Smooth muscle cell (in vitro differentiated cells): ENCODE measurements around the gene ASPSCR1. TPM values are rescaled to one million over a fixed set of nuclear protein-coding genes. Genes with fewer than 3 reads are reported as not detected.

ENCODE experiments used
- DNase-seq: peaks from one replicate; lab custom pipeline; 2025; ENCODE audit not compliant: unreplicated experiment; lab: John Stamatoyannopoulos, UW
- H2AFZ ChIP-seq: fragments of 200-600 bp; sonication (generic); 2 replicates; pipeline ENCODE4 v1.6.0; 2016; ENCODE audit warnings: antibody characterized with exemption, low read depth, mild to moderate bottlenecking
- H3F3A ChIP-seq: fragments of 200-600 bp; sonication (generic); 2 replicates; pipeline ENCODE4 v1.6.0; 2017; ENCODE audit warnings: antibody characterized with exemption, low read depth
- H3K27ac ChIP-seq: fragments of 200-600 bp; sonication (generic); 2 replicates; pipeline ENCODE4 v1.5.1; 2016; ENCODE audit warnings: low read depth, mild to moderate bottlenecking
- H3K27me3 ChIP-seq: fragments of 200-600 bp; sonication (generic); 2 replicates; pipeline ENCODE4 v1.6.1; 2016; ENCODE audit warnings: low read depth, mild to moderate bottlenecking
- H3K36me3 ChIP-seq: fragments of 200-600 bp; sonication (generic); 2 replicates; pipeline ENCODE4 v1.5.1; 2016; ENCODE audit warnings: low read depth
- H3K4me1 ChIP-seq: fragments of 200-600 bp; sonication (generic); 2 replicates; pipeline ENCODE4 v1.5.1; 2016; ENCODE audit warnings: low read depth
- H3K4me2 ChIP-seq: fragments of 200-600 bp; sonication (generic); 2 replicates; pipeline ENCODE4 v1.6.0; 2016; ENCODE audit warnings: mild to moderate bottlenecking
- H3K4me3 ChIP-seq: fragments of 200-600 bp; sonication (generic); 2 replicates; pipeline ENCODE4 v1.5.1; 2016; ENCODE audit warnings: mild to moderate bottlenecking
- H3K79me2 ChIP-seq: fragments of 200-600 bp; sonication (generic); 2 replicates; pipeline ENCODE4 v1.6.0; 2016; ENCODE audit warnings: low read depth, mild to moderate bottlenecking
- H3K9ac ChIP-seq: fragments of 200-600 bp; sonication (generic); 2 replicates; pipeline ENCODE4 v1.6.0; 2016; ENCODE audit warnings: low read depth
- H3K9me3 ChIP-seq: fragments of 200-600 bp; sonication (generic); replicated peaks from 2 replicates; pipeline ENCODE4 v1.5.1; 2016; ENCODE audit warnings: low read depth
- H4K20me1 ChIP-seq: fragments of 200-600 bp; sonication (generic); 2 replicates; pipeline ENCODE4 v1.6.0; 2016; ENCODE audit warnings: low read depth
- WGBS: methylation state at CpG from one replicate; pipeline ENCODE4 v1.1.7; 2016; ENCODE audit warnings: low lambda C conversion rate; 5-methylcytosine and 5-hydroxymethylcytosine counted together
- polyA plus RNA-seq: library from polyadenylated mRNA; unstranded; fragments of >200 nt; fragmentation: Nextera tagmentation; extraction: Ambion mirVana; gene quantifications from 2 replicates; pipeline ENCODE4 v1.2.1, GENCODE V29; 2016
- total RNA-seq: library from RNA; depleted of rRNA; stranded (reverse); fragments of >200 nt; gene quantifications from 2 replicates; pipeline ENCODE4 v1.2.3, GENCODE V29; 2014
- TF ChIP-seq, protein P1 (sequence below): fragments of 200-600 bp; sonication (generic); IDR thresholded peaks from 2 replicates; pipeline ENCODE4 v1.5.1; 2017; ENCODE audit warnings: borderline replicate concordance, mild to moderate bottlenecking, antibody characterized with exemption; ENCODE audit not compliant: insufficient read depth, poor library complexity, severe bottlenecking

ASPSCR1 gene
- total and polyA plus RNA-seq, 2 experiments from 2014 or later: 28.4 to 44.0 TPM

DNA sequence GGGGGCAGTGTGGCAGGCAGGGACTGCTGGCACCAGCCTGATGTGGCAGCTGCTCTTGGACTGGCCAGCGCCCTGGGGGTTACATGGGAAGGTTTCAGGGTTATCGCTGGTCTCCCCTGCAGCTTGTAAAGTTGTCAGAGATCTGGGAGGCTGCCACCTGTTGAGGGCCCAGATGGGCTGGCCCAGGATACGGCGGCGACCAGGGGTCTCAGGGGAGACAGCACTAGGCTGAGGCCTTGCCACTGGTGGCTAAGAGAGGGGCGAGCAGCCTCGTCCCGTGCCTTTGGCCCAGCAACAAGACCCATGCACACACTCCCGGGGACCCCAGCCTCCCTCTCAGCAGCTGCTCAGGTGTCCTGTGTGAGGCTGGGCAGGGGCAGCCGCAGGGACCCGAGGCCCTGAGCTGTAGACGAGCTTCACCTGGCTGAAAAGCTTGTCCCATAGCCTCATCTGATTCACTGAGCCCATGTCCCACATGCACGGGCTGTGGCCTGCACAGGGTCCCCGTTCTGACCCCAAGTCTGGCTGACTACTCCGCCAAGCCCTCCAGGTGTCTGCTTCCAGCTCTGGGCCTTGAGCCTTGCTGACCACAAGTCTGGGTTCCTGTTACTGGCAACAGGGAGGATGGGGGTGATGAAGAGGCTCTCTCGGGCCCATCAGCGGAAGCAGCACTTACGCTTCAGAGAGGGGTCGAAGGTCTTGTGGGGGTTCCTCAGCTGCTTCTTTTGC, 82.0 kb downstream of the ASPSCR1 start:
- 93% methylated on average over 19 of the region's 19 CpGs for WGBS

GRCh38 chr17:82060001-82060380, 82.6 kb downstream of the ASPSCR1 start:
- Histone ChIP-seq H3K79me2 (peaks cover 5% of the 10 kb centered on the region), H3F3A (no peaks in the 10 kb centered on the region), H3K36me3 (no peaks in the 10 kb centered on the region), H3K9ac (no peak overlapping the region), H3K4me3 (no peak overlapping the region), H2AFZ (no peak overlapping the region), H3K27me3 (no peaks in the 10 kb centered on the region), H3K9me3 (no peaks in the 10 kb centered on the region), H3K4me1 (peaks cover 5% of the 10 kb centered on the region), H3K27ac (no peak overlapping the region), H3K4me2 (no peak overlapping the region), H4K20me1 (no peaks in the 10 kb centered on the region)
- TF ChIP-seq, protein P1, sequence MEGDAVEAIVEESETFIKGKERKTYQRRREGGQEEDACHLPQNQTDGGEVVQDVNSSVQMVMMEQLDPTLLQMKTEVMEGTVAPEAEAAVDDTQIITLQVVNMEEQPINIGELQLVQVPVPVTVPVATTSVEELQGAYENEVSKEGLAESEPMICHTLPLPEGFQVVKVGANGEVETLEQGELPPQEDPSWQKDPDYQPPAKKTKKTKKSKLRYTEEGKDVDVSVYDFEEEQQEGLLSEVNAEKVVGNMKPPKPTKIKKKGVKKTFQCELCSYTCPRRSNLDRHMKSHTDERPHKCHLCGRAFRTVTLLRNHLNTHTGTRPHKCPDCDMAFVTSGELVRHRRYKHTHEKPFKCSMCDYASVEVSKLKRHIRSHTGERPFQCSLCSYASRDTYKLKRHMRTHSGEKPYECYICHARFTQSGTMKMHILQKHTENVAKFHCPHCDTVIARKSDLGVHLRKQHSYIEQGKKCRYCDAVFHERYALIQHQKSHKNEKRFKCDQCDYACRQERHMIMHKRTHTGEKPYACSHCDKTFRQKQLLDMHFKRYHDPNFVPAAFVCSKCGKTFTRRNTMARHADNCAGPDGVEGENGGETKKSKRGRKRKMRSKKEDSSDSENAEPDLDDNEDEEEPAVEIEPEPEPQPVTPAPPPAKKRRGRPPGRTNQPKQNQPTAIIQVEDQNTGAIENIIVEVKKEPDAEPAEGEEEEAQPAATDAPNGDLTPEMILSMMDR: no peak
- no peak for DNase-seq
- WGBS: 97% methylated on average over 16 of the region's 16 CpGs

More for the DNA sequence above, 82.0 kb downstream of the ASPSCR1 start:
- no peak overlapping the region for H2AFZ ChIP-seq
- no peak for DNase-seq
- no peak overlapping the region for H3K4me2 ChIP-seq
- H3K79me2 ChIP-seq: peaks cover 5% of the 10 kb centered on the region
- no peaks in the 10 kb centered on the region for H3F3A ChIP-seq
- H3K27ac ChIP-seq: no peak overlapping the region
- no peaks in the 10 kb centered on the region for H3K36me3 ChIP-seq
- TF ChIP-seq, protein P1: no peak
- no peaks in the 10 kb centered on the region for H4K20me1 ChIP-seq
- H3K27me3 ChIP-seq: no peaks in the 10 kb centered on the region
- H3K9ac ChIP-seq: no peak overlapping the region
- no peaks in the 10 kb centered on the region for H3K9me3 ChIP-seq
- no peaks in the 10 kb centered on the region for H3K4me1 ChIP-seq
- H3K4me3 ChIP-seq: no peak overlapping the region

GRCh38 chr17:82060614-82061013, 83.2 kb downstream of the ASPSCR1 start:
- Histone ChIP-seq H3K27me3 (no peaks in the 10 kb centered on the region), H3K4me2 (no peak overlapping the region), H3K4me1 (peaks cover 6% of the 10 kb centered on the region), H3K9ac (no peak overlapping the region), H3K79me2 (peaks cover 5% of the 10 kb centered on the region), H4K20me1 (no peaks in the 10 kb centered on the region), H3K27ac (no peak overlapping the region), H3K9me3 (no peaks in the 10 kb centered on the region), H3K36me3 (no peaks in the 10 kb centered on the region), H3K4me3 (no peak overlapping the region), H3F3A (no peaks in the 10 kb centered on the region), H2AFZ (no peak overlapping the region)
- TF ChIP-seq, protein P1: no peak
- DNase-seq: no peak
- WGBS: 91% methylated on average over 14 of the region's 14 CpGs
